LNCaP clone FGC (cell line): ENCODE data around the gene CPN2.
A peak's percentile ranks its signal among the peaks of the same experiment; 100 is the strongest.

Experiments
- DNase-seq: peaks from one replicate; pipeline ENCODE4 v3.0.0-alpha.2; 2011; ENCODE audit warnings: low read depth
- H3K4me3 ChIP-seq: 2 replicates; pipeline ENCODE4 v1.5.1; 2011; ENCODE audit warnings: mild to moderate bottlenecking, low read depth, low read length, control low read depth
- TF ChIP-seq, protein P1 (sequence below): IDR thresholded peaks from 2 replicates; pipeline ENCODE4 v1.5.1; 2012; ENCODE audit warnings: mild to moderate bottlenecking; ENCODE audit not compliant: control insufficient read depth, insufficient read depth; ENCODE audit errors: extremely low read depth

CPN2 gene

DNA sequence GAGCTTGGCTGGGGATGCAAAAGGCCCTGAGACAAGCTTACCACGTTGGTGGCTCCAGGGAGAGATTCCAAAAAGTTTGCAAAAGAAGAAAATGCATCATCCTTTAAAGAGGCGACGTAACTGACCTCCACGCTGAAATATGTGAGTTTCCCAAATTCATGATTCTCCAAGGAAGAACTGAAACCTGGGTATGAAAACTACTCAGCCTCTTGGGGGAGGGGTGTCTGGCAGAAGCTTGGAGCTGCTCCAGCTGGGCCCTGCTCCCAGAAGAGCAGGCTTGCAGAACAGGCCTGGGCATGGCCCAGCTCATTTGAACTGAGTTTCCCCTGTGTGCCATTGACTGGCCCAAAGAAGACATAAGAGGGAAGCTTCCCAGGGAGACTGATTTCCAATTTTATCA lies 20.5 kb downstream of the CPN2 start:
- H3K4me3 ChIP-seq = no peak overlapping the region
- TF ChIP-seq, protein P1, sequence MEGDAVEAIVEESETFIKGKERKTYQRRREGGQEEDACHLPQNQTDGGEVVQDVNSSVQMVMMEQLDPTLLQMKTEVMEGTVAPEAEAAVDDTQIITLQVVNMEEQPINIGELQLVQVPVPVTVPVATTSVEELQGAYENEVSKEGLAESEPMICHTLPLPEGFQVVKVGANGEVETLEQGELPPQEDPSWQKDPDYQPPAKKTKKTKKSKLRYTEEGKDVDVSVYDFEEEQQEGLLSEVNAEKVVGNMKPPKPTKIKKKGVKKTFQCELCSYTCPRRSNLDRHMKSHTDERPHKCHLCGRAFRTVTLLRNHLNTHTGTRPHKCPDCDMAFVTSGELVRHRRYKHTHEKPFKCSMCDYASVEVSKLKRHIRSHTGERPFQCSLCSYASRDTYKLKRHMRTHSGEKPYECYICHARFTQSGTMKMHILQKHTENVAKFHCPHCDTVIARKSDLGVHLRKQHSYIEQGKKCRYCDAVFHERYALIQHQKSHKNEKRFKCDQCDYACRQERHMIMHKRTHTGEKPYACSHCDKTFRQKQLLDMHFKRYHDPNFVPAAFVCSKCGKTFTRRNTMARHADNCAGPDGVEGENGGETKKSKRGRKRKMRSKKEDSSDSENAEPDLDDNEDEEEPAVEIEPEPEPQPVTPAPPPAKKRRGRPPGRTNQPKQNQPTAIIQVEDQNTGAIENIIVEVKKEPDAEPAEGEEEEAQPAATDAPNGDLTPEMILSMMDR = no peak
- DNase-seq = peak; percentile 69

DNA sequence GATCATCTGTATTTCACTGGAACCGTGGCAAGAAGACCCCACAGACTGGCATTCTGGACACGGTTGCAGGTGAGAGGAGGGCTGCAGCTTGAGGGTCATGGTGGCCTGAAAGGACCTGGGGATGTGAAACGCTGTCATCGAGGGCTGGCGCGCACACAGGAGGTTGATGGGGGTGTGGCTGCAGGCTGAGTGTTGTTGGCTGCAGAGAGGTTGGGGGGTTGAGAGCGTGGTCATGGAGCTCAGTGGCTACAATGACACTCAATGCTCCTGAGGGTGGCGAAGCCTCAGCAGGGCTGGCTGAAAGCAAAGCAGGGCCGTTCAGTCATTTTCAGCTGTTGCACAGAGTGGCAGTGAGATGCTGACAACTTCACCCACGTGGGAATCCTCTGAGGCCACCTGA lies 21.0 kb downstream of the CPN2 start:
- DNase-seq = no peak
- TF ChIP-seq, protein P1 = no peak
- H3K4me3 ChIP-seq = no peak overlapping the region

DNA sequence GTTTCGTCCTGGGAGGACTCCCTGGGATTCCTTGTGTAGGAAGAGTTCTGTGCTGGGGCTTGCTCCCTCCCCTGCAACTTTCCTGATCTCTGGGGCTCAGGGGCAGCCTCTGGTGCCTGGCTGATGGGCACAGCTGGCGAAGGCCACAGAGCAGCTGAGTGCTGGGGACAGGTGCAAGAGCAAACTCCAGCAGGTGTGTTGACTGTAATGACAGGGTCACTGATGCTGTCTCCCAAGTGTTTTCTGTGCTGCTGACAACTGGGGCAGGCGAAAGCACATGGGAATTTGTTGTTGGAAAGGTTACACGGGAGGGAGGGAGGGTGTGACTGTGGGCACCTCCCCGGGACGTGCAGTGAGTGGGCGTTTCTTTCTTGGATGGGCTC lies 21.6 kb downstream of the CPN2 start:
- no peak overlapping the region for H3K4me3 ChIP-seq
- no peak for DNase-seq
- TF ChIP-seq, protein P1 = no peak

DNA sequence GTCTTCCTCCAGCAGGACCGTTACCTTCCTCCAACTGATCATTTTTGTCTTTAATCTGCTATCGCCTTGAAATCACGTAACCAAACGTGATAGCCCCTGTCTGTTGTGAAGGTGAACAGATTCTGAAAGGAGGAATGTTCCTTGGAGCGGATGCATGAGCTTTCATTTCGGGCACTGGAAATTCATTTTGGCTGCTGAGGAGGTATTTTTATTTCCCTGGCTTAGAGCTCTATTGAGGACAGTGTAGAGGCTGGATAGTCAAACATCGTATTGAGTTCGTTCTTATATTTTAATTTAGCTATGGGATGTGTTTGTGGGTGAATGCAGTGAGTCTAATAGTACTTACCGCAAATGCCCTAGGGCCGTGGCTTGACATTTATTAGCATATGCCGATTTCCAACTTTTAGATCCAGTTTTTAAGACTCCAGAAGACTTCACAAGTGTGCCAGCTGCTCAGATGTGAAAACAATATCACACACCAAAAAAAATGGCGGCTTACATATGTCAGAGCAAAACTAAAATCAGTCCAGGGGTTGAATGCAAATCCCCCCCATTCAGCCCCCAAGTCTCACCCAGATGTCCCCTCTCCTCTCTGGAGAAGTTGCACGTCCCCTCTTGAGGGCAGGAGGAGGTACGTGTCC lies 22.1 kb downstream of the CPN2 start:
- no peak for DNase-seq
- TF ChIP-seq, protein P1 = no peak

DNA sequence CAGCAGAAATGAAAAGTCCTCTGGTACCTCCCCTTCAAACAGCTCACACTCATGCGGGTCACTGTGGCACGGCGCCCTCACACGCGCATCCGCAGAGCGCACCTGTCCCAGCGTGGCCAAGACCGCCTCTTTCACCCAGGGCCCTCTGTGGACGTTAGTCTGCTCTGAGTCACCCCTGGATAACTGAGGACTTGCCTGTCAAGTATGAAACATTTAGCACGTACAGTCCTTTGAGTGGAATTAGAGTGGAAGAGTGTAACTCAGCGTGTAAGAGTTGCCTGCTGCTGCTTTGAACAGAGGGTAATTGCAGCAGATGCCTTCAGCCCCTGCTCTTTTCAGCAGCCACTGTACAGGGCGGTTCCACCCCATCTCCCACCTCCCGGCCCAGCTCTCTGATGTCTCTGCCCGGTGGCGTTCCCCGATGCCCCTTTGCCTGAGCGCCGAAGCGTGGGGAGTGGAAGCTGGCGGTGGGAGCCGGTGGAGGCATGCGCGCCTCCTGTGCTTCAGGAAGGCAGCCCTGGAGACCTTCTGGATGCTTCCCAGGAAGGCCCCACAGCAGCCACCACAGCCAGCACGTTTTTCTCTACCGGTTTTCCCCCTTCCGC lies 23.0 kb downstream of the CPN2 start:
- TF ChIP-seq, protein P1 = no peak
- no peak for DNase-seq
- no peak overlapping the region for H3K4me3 ChIP-seq

More for the DNA sequence above, 22.1 kb downstream of the CPN2 start:
- H3K4me3 ChIP-seq = no peak overlapping the region

DNA sequence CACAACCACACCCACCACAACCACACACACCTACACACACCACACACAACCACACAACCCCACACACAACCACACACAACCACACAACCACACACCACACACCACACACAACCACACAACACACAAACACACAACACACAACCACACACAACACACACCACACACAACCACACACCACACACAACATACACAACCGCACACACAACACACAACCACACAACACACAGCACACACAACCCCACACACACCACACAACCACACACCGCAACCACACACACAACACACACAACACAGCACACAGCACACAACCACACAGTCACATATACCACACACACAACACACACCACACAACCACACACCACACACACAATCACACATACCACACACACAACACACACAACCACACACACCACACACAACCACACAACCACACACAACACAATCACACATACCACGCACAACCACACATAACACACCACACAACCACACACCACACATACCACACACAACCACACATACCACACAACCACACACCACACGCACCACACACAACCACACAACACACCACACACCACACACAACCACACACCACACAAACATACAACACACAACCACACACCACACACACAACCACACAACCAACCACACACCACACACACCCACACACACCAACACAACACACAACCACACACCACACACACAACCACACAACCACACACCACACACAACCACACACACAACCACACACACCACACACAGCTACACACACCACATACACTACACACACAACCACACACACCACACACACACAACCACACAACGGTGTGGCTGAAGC lies 23.7 kb downstream of the CPN2 start:
- TF ChIP-seq, protein P1 = no peak
- H3K4me3 ChIP-seq = no peak overlapping the region
- peak; percentile 15 for DNase-seq
